Measurements from ENCODE around the gene MICAL1.

The MICAL1 gene, protein sequence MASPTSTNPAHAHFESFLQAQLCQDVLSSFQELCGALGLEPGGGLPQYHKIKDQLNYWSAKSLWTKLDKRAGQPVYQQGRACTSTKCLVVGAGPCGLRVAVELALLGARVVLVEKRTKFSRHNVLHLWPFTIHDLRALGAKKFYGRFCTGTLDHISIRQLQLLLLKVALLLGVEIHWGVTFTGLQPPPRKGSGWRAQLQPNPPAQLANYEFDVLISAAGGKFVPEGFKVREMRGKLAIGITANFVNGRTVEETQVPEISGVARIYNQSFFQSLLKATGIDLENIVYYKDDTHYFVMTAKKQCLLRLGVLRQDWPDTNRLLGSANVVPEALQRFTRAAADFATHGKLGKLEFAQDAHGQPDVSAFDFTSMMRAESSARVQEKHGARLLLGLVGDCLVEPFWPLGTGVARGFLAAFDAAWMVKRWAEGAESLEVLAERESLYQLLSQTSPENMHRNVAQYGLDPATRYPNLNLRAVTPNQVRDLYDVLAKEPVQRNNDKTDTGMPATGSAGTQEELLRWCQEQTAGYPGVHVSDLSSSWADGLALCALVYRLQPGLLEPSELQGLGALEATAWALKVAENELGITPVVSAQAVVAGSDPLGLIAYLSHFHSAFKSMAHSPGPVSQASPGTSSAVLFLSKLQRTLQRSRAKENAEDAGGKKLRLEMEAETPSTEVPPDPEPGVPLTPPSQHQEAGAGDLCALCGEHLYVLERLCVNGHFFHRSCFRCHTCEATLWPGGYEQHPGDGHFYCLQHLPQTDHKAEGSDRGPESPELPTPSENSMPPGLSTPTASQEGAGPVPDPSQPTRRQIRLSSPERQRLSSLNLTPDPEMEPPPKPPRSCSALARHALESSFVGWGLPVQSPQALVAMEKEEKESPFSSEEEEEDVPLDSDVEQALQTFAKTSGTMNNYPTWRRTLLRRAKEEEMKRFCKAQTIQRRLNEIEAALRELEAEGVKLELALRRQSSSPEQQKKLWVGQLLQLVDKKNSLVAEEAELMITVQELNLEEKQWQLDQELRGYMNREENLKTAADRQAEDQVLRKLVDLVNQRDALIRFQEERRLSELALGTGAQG

DNA sequence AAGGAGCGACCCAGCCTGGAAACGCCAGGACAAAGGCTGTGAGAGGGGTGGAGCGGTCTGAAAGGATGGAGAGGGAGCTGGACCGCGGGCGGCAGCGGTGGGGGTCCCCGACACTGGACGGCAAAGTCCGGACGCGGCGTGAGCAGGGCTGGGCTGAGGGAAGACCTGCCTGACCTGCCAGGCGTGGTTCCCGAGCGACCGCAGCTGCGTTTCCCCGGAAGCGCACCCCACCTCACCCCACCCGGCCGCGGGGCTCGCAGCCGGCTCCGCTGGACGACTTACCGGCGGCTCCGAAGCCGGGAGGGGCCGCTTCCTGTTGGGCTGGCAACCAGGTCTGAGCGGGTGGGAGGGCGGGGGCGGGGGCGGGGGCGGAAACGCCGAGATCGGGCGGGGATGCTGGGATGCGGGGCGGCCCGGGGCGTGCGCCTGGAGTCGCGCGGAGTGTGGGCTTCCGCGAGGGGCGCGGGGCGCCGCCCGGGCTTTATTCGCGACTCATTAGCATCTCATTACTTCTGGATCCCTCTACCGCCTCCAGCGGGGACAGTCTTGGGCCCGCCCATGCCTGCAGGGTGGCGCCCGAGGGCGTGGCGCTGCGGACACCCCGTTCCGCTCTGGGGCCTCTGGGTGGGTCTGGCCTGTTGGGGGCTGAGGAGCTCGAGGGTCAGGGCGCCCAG, at the start of gene MICAL1:
Gene MICAL1, minus strand, starts transcription at position 336 of the 674 bp plus-strand sequence. CDS start 1,576 bp downstream, outside the sequence.
- peak in 1 of 2 experiments; percentile 46 for DNase-seq (ENCODE audit: low read depth in 2 of 2)

DNA sequence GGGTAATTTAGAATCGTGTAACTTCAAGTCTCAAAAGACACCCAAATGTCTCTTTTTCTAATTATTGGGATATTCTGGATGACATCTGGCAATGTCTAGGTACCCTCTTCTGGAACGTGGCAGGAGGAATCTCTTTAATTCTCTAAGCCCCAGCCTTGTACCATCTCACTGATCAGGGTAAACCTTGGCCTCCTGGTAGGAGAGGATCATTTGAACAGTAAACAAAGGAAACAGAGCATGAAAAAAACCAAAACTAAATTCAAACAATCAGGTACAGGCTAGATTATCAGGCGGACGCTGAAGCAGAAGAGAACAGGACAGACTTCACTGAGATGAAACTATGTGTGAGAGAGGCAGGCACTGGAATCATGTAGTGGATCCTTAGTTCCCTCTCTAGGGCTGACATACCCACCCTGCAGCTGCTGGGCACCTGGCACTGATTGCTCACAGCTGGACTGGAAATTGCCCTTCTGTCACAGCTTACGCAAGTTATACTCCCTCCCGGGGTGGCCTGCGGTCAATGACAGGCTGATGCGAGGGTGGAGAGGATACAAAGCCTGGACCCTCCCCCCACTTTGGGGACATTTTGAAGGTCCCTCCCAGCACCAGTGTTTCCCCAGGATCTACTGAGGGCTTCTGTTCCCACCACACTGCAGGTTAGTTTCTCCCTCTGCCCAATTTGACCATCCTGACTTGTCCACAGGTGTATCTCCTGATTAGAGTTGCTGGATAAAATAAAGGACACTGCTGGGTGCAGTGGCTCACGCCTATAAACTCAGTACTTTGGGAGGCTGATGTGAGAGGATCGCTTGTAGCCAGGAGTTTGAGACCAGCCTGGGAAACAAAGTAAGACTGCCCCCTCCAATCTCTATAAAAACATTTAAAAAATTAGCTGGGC, 48.0 kb upstream of the MICAL1 start:
- DNase-seq (ENCODE audit: low read depth in 2 of 2), result no peak

DNA sequence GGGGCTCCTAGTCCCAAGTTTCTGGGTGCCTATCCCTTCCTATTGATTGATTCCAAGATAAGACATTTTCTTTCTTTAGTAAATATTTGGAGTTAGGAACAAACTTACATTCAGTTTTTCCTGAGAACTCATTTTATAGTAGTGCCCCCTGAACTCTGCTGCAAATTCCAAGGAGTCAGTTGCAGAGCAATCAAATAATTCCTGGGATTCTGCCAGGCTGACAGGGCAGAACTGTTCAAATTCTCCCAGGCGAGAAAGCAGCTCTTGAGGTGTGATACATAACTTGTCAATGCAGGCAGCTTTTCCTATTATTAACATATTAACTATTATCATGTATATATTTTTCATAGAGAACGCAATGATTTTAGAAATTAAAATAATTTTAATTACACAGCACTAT, 43.4 kb upstream of the MICAL1 start:
- no peak for DNase-seq (ENCODE audit: low read depth in 2 of 2)

DNA sequence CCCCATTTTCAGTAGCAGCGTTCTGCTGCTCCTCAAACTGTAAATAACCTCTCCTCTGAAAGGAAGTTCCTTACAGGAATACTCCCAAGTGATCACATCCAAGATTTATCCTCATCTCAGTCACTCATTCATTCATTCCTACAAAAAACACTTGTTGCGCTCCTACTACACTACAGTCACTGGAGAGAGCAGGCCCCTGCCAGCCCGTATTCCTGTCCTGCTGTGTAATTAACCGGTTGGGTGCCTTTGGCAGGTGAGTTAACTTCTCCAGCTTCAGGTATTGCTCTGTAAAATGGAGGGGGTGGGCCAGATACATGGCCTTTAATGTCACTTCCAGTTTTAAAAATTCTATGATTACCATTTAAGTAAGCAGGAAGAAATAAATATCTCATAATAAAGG, 42.5 kb upstream of the MICAL1 start:
- no peak for DNase-seq (ENCODE audit: low read depth in 2 of 2)

DNA sequence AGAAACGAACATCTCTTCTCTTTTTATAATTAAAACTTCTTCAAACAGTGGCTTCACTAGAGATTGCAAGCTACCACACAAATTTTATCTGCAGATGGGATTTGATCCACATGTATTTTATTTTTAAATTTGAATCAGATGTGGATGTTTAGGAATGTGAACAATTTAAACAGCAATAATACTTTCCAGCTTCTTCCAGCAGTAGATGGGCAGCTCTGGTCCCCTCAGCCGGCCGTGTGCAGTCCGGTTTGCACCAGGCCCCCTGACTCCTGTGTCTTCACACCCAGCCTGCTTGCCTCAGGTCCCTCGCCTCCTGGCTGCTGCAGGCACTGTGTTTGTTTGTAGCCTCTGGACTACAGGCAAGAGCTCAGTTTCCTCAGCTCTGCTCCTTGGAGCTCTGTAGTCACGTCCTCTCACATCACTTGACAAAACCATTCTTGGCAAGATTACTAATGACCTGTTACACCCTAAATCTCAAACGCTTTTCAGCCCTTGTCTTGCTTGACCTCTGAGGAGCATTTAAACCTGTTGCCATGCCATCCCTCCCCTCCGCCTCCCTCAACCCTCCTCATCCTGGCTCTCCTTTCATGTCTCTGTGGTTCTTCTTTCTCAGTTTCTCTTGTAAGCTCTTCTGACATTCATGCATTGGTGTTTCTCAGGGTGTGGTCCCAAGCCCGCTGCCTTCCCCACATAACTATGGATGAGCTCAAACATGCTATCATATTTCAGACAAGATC, 40.6 kb upstream of the MICAL1 start:
- no peak for DNase-seq (ENCODE audit: low read depth in 2 of 2)

DNA sequence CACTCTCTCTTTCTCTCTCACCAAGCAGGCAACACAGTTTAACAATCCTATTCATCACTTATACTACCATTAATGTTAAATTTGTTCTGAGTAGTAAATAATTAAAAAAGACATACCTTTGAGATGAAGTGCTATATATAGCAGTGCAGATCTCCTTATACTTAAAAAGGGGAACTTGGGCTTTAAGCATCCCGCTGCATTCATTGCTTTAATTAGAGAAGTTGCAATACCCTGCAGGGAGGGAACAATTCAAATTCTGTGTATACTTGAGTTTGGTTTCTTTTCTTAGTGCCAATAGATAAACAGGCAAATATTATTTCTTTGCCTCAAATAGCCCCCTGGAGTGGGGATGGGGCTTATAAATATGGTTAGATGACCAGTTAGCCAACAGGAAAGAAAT, 38.3 kb upstream of the MICAL1 start:
- no peak for DNase-seq (ENCODE audit: low read depth in 2 of 2)

DNA sequence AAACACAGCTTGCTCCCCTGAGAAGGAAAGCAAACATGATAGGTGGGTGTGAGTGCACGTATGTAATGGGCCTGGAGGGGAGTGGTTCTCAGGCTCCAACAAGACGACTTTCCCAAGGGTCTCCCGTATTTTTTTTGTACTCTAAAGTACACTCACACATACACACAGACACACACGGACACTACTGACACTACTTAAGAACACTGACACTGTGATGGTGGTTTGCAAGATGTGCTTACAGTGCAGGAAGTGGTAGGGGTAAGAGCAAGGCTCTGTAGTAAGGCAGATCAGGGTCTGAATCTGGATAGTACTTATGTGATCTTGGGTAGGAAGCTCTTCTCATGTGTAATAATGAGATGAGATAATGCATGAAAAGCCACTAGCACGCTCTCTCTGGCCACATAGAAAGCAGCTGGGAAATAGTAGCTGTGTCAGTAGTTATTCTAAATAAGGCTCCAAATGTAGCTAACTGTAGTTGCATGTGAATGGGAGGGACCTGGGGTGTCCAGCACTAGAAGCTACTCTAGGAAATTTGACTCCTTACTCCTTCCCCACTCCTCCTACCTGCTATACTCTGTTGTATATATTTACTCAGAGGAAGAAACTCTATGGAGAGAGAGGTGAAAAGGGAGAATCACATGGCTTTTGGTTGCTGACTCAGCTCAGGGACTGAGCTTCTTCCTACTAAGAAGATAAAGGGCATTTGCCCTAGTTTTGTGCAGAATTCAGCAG, 35.8 kb upstream of the MICAL1 start:
- DNase-seq (ENCODE audit: low read depth in 2 of 2), result no peak

DNA sequence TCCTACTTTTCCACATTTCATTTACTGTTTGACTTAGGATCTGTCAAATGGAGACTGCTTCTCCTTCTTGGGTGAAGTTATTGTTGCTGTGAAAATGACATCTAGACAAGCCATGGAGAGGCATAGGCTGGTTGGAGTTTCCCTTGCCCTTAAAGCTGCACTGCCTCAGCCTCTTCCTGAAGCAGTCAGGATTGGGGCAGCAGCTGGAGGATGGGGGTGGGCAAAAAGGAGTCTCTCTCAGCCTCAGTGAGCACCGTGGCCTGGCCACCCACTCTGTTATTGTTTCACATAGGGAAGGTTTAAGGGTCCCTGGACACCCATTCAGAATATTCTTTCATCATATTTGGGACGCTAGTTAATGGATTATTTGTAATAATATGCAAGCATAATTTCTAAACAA, 35.1 kb upstream of the MICAL1 start:
- DNase-seq (ENCODE audit: low read depth in 2 of 2), result no peak

DNA sequence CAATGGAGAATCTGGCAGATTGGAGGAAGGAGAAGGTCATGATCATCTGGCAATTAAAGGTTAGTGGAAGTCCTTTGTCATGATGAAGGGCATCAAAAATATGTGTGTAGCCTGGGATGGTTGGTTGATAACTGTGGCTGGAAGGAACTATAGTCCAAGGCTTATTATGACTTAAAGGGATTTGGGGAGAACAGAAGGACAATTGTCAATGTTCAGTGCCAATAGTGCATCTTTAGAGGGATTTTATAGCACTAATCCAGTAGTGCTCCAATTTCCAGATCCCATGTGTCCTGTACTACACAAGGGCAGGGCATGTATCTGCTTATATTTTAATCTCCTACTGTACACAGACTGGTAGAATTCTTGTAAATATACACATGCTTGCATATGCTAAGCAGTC, 32.4 kb upstream of the MICAL1 start:
- DNase-seq (ENCODE audit: low read depth in 2 of 2), result no peak

DNA sequence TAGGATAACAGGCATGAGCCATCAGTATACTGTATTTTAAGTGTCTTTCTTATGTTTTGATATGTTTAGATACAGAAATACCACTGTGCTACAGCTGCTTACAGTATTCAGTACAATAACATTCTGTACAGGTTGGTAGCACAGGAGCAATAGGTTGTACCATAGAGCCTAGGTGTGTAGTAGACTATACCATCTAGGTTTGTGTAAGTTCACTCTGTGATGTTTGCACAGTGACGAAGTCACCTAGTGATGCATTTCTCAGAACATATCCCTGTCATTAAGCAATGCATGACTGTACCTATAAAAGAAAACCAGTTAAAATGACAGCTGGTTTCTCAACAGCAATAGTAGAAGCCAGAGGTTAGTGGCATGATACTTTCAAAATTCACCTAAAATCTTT, 30.5 kb upstream of the MICAL1 start:
- DNase-seq (ENCODE audit: low read depth in 2 of 2), result no peak

DNA sequence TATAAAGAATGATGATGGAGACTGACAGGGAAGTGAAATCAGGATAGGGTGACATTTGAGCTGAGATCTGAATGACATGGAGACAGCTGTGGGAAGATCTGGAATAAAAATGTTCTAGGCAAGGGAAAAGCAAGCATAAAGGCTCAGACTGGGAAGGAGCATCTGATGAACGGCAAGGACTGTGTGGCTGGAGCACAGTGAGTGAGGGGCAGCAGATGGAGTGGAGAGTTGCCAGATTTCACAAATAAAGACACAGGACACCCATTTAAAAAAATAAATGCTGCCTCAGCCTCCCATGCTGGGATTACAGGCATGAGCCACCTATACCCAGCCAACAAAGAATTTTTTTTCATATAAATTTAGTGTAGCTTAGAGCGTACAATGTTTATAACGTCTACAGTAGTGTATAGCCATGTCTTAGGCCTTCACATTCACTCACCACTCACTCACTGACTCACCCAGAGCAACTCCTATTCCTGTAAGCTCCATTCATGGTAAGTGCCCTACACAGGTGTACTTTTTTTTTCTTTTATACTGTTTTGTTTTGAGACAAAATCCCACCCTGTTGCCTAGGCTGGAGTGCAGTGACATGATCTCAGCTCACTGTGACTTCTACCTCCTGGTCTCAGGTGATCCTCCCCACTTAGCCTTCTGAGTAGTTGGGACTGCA, 29.8 kb upstream of the MICAL1 start:
- no peak for DNase-seq (ENCODE audit: low read depth in 2 of 2)

DNA sequence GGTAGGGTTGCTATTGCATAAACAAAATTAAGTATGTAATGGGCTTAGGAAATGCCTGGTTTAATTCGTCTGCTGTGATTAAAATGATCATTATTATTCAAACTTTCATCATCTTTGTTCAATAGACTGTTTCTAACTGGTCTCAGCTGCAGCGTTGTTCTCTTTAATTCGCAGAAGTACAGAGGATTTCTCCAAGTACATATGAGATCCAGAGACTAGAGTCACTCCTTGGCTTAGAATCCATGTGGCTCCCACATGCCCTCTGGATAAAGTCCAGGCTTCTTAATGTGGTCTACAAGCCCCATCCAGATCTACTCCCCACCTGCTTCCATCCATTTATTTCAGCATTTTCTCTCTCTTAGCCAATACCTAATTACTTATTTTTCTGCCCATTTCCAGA, 28.6 kb upstream of the MICAL1 start:
- no peak for DNase-seq (ENCODE audit: low read depth in 2 of 2)

DNA sequence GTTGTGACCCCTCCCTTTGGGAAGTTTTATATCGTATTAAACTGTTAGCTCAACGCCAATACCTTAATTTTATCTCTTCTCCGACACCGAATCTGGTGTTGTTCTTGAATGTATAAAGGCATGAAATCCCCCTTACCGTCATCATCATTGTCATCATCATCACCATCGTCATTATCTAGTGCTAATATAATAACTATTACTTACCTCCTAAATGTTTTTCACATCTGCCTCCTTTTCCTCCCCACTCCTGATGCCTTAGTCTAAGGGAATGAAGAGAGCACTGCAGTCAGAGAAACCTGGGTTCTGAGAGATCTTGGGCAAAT, 28.1 kb upstream of the MICAL1 start:
- DNase-seq (ENCODE audit: low read depth in 2 of 2), result no peak

DNA sequence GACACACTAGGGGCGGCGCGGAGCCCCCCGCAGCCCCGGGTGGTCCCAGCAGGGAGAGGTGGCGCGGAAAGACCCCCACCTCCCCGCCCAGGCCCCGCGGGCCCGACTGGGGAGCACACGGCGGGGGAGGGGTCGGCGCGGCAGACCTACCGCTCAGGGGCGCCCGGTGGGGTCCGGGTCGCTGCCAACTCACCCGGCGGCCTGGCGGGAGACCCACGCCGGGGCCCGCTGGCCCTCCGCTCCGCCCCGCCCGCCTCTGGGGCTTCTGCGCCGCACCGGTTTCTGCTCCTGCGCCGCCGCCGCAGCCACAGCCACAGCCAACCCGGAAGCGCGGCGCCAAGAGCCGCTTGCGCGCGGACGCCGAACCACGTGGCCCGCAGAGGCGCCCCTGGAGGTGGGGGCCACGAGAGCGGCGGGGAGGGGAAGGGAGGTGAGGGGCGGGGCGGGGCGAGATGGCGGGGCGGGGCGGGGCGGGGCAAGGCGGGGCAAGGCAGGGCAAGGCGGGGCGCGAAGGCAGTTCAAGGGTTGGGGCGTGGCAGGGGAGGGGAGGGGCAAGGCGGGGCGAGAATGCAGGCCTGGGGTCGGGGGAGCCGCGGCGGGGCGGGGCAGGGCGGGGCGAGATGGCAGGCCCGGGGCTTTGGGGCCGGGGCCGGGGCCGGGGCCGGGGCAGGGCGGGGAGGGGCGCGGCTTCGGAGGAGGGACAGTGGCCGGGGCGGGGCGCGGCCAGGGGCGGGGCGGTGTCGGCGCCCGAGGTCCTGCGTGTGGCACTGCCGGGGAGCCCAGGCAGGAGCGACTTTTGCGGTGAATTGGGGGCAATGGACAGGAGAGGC, 27.5 kb upstream of the MICAL1 start, which contains the start of gene ZBTB24:
Gene ZBTB24, minus strand, starts transcription at position 315 of the 830 bp plus-strand sequence. CDS start 1,193 bp downstream, outside the sequence.
- DNase-seq (ENCODE audit: low read depth in 2 of 2), result peak; percentile 72 to 88

DNA sequence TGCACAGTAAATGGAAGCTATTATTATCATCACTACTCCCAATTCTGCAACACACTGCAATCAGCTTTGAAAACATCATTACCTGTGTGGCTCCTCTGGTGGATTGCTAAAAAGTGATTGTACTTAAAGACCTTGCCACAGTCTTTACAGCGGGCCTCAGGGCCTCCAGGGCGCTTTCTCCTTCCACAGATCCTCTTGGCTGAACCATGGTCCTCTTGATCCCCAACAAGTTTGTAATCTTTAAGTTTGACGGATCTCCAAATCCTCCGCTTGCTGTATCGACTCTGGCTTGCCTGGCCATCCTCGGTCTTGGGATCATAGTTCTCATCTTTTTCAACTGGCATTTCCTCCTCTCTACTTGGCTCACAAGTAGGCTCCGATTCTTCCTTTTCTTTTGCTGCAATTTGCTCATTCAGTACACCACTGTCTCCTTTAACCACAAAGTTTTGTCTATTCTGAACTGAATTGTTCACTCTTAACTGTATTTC, 25.5 kb upstream of the MICAL1 start:
- DNase-seq (ENCODE audit: low read depth in 2 of 2), result no peak

DNA sequence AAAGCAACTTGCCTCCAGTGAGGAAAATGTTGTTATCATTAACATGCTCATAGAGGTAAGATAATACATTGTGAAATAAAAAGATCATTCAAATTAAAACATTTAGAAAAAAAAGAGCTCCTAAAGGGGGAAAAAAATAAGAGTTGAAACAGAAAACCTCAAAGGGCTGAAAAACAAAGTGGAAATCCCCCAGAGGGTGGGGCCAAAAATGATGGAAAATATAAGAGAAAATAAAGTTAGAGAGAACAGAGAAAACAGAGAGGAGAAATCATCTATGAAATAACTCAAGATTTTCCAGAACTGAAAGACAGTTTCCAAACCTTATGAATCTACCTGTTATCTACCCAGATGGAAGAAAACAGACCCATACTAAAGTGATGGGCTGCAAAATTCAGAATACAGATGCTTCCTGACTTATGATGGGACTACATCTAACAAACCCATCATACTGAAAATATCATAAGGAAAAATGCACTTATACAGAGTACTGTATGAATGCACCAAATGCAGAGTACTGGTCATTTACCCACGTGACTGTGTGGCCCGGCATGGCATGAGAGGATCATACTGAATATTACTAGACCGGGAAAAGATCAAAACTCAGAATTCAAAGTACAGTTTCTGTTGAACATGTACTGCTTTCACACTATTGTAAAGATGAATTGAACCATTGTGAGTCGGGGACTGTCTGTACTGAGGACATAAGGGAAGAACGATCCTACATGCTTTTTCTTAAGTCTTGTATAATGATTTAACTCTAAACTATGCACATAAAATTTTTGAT, 23.5 kb upstream of the MICAL1 start:
- DNase-seq (ENCODE audit: low read depth in 2 of 2), result no peak

DNA sequence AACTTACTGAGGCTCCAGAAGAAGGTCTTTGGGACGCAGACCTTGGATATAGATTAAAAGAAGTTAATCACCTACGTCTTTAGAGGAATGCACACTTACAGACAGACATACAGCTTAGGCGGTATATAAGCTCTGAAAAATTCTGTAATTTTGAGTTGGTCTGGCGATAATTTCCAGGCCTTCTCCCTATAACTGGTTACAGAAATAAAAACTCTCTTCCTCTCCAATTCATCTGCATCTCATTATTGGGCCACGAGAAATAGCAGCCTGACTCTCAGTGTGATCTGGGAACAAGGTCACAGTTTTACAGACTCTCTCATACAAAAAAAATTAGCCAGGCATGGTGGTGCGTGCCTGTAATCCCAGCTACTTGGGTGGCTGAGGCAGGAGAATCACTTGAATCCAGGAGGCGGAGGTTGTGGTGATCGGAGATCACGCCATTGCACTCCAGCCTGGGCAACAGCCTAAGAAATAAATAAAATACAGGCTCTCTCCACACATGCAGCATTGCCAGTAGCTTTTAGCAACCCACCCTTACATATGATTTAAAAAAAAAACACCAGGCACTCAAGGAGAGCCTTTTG, 22.7 kb upstream of the MICAL1 start:
- DNase-seq (ENCODE audit: low read depth in 2 of 2), result no peak
